GM18867 (cell line): ENCODE measurements around the gene BCR.

Experiments
- ATAC-seq: cut with Tn5 transposase; IDR thresholded peaks from one replicate; pipeline ENCODE4 v1.9.1; 2021; ENCODE audit warnings: mild to moderate bottlenecking, moderate library complexity; ENCODE audit not compliant: unreplicated experiment

BCR gene

GRCh38 chr22:23215294-23216241, 35.3 kb downstream of the BCR start:
- no peak for ATAC-seq

GRCh38 chr22:23216461-23217170, 36.3 kb downstream of the BCR start:
- no peak for ATAC-seq

GRCh38 chr22:23217171-23218052, 37.1 kb downstream of the BCR start:
- no peak for ATAC-seq

- no peak for ATAC-seq
Observed at GRCh38 chr22:23218053-23218866, 38.0 kb downstream of the BCR start.

- no peak for ATAC-seq
Observed at GRCh38 chr22:23218867-23219251, 38.5 kb downstream of the BCR start.

GRCh38 chr22:23219317-23219716, 39.0 kb downstream of the BCR start:
- no peak for ATAC-seq

GRCh38 chr22:23219822-23220484, 39.6 kb downstream of the BCR start:
- ATAC-seq = peak; percentile 83

- peak; percentile 52 for ATAC-seq
Observed at GRCh38 chr22:23220485-23221350, 40.4 kb downstream of the BCR start.

GRCh38 chr22:23221351-23221804, 41.1 kb downstream of the BCR start:
- ATAC-seq = no peak

GRCh38 chr22:23222033-23222792, 41.9 kb downstream of the BCR start:
- ATAC-seq = no peak

- ATAC-seq = no peak
Observed at GRCh38 chr22:23222793-23223568, 42.7 kb downstream of the BCR start.

GRCh38 chr22:23223569-23224317, 43.4 kb downstream of the BCR start:
- no peak for ATAC-seq

GRCh38 chr22:23224846-23225245, 44.5 kb downstream of the BCR start:
- ATAC-seq = no peak

GRCh38 chr22:23225337-23225723, 45.0 kb downstream of the BCR start:
- ATAC-seq = no peak

GRCh38 chr22:23225724-23226496, 45.6 kb downstream of the BCR start:
- no peak for ATAC-seq

GRCh38 chr22:23226497-23226850, 46.2 kb downstream of the BCR start:
- ATAC-seq = no peak
